AG20443 (cell line): ENCODE results near the gene SLC9C1.

Source experiments
- DNase-seq: peaks from one replicate; pipeline ENCODE4 v3.0.0; 2012; ENCODE audit warnings: low spot score, mixed read lengths

The SLC9C1 gene

DNA sequence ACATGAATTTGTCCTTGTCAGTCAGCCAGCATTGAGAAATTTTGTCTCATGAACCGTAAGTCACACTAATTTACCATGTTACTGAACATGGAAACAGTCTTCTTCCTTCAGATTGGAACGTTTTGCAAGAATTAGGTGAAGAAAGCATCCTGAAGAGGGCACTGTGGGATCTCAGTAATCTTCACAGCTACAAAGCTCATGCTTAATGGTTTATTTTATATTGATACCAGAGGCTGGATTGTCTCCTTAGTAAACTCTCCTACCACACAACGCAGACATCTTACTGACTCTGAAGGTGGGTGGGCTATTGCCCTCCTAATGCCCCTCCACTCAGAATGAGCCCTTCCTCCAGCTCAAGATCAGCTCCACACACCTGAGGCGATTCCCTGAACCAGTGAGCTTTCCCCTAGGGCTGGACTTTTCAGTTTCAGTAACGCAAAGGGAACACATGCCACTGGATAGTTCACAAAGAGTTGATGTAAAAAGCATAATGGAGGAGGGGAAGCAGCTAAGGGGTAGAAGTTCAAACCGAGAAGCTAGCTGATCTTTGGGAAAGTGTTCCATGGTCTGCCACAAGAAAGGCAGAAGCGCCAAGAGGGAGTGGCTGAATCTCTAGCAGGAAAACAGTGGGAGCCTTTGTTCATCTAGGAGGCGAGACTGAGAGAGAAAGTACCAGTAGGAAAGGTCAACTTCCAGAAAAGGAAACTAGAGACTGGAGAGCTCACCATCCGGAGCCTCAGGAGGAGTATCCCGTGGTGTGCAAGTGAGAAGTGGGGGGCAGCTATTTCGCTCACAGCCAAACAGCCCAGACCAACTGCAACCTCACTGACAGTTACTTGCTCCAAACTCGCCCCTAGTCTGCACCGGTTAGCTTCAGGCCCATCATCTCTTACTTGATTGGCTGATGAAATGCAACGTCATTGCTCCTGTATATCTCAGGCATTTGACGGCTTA is at the start of gene SLC9C1:
Gene SLC9C1, minus strand, starts transcription at position 849 of the 954 bp plus-strand sequence. CDS start 7,425 bp downstream, outside the sequence.
- peak; percentile 54 for DNase-seq

DNA sequence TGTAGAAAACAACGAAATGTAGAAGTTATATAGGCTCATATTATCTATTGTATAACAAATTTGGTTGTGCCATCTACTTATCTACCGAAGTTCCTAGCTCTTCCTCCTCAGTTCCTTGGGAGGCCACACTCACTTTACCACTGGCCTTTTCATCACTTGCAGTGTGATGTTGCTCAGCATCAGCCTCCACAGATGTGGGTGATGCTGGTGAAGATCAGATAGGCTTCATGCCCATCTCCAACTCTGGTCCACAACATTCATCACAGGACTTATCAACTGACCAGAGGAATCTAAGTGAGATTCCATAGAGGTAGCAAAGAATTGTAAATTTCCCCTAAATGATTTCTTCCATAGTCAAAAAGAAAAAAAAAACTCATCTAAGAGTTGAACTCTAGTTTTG is 47.4 kb upstream of the SLC9C1 start:
- no peak for DNase-seq

DNA sequence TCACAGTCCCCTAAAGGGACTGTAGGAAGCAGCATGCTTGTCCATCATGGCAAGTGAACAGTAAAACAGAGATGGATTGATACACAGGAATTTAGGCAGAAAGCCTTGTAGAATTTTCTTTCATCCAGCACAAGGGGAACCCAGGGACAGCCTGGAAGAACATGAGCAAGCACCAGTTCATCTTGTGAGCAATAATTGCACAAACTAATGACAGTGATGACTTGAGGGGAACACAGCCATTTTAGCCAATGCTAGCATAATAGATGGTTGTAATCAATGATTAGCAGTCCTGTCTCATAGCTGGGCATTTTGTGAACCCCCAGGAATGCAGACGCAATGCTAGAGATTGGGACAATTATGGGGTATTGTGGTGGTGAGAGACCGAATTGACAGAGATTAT is 45.6 kb upstream of the SLC9C1 start:
- no peak for DNase-seq

DNA sequence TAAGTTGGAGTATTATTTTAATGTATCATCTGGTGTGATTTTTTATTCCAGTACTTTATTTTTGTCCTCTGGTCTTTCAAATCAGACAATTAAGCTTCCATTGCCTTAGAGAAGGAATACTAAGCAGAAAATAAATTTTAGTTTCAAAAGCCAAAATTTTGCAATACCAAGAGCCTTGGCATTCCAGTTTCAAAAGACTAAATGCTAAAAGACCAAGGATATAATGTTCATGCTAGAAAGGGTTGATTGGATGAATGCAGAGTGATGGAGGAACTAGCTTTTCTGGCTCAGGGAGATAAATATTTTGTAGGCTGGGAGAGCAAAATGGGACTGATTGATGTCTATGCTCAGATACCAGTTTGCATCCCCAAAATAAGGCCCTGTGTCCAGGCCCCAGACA is 45.1 kb upstream of the SLC9C1 start:
- no peak for DNase-seq

DNA sequence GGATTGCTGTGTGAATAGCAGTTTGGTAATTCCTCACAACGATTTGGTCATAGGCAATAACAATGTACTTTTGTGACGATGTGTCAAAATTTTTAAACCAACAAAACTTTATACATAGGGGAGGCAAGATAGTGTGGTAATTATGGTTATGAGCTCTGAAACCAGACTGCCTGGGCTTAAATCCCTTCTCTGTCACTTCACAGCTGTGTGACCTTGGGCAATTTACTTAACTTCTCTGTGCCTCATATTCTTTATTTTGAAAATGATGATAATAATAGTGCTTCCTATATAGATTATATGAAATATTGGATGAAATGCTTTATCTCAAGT is 44.7 kb upstream of the SLC9C1 start:
- no peak for DNase-seq

DNA sequence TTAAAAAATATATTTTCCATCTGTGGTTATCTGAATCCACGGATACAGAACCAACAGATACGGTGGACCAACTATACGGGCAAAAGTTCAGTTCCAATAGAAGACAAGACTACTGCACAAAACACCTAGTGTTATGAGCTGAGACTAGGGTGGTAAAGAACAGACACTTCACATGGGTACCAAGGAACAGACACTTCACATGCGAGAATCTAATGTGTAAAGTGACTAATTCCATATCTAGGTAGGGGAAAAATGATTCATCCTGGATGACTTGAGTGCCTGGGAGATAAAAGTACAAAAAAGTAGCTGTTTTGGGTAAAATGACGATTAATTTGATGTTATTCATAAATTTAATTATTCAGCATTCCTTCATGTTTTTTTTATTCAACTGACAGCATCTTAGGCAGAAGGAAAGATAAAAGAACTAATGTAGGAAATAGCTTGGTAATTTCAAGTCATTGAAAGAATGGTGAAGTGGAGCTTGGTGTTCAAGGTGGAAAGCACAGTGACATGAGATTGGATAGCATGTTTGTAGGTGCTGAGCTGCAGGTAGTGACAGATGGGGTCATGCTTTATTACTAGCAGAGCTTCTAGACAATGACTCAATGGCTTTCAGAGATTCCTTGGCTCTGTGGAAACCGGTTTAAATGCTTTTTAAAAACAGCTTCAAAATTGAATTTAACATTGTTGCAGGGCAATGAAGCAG is 44.2 kb upstream of the SLC9C1 start:
- DNase-seq: no peak

DNA sequence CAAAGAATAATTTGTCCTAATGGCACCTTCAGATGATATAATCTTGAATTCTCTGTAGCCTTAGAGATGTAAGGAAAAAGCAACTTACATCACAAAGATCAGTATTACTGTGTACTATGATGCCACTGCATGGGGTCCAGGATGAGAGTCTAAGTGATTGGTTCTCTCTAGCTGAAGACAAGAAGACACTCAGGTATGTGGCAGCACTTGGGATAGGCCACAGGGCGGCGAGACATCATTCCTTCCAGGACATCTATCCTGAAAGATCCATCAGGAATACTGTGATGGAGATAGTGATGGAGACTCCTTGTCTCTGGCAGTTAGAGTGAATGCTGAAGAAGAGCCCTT is 41.4 kb upstream of the SLC9C1 start:
- DNase-seq: no peak

DNA sequence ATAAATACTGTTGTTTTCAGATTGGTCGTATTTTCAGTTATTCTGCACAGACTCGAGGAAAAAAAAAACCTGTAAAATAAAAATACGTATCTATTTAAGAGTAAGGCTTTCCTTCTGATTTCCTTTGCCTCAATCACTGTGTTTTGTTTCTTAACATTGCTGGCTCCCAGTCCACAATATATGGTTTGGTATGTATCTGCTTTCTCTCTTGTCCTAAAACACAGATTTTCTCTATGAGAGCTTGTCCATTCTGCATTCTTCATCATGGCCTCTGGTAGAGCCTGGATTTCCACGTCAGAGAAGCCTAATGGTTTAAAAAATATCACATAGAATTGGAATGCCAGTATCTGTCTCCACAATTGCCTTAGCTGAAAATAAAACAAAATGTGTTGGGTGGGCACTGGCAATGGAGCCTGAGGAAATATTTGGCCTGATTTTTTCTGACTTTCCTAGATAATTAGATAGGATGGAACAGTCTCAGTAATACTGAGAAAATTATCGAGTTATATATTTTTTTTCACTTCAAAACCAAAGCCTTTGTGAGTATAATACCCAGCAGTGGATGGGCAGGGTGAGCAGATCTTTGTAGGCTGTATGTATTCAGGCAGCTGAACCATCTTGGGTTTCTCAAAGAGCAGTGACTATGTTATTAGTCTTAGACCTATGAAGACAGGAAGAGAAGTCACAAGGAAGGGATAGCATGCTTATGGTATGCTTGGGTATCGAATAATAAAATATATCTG is 40.8 kb upstream of the SLC9C1 start:
- DNase-seq: no peak

DNA sequence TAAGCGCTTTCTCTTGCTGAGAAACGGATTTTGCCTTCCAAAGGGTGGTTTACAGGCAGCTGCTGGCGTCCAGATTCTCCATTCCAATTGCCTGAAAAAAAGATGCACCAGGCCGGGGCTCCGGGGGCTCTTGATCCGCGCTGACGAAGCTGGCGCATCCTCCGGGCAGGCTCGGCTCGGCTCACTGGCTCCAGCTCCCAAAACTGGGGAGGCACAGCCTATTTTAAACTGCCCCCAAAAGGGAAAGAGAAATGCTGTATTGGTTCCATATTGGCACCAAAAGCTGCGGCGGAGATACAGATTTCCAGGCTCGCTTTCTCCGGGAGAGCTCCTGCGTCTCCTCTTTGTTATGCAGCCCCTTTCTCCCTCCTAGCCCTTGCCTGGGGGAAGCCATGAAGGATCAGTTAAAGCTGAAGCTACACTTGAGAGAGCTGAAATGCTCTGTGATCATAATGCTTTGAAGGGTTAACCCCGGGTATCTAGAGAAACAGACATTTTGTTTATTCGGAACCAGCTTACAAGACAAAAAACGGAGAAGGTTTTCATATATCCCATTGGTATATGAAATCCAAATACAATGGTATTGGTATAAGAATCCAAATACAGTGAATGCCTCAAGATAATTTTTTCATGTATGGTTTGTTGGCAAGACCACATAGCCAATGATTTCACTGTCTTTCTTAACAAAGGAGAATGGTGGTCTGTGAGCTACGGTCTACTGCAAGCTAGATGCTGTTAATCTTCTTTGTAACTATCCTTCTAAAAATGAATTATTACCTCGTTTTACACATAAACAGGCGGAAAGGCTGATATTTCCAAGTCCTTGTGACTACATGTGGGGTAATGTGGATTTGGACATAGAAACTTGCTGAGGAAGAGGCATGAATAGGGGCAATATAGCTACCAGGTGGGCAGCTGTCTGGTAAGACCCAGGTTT is 39.6 kb upstream of the SLC9C1 start:
- no peak for DNase-seq

DNA sequence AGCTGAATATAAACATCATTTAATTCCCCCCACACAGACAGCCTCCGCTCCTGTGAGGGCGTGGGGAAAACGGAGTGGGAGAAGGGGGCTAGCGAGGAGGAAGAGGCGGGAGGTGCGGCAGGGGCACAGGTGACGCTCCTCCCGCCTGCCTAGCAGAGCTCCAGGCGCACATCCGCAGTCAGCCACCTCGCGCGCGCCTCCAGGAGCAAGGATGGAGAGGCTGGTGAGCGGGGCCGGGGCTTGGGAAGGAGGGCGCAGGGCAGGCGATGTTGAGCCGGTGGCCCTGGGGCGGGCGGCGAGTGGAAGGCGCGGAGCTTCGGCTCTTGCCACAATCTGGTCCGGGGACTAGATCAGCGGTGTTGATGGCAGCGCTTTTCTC is 39.0 kb upstream of the SLC9C1 start, which contains the start of gene CD200:
Gene CD200, plus strand, starts transcription at position 155 of the 379 bp plus-strand sequence. Its CDS starts 57 bp downstream, at position 212.
- DNase-seq: peak; percentile 28

DNA sequence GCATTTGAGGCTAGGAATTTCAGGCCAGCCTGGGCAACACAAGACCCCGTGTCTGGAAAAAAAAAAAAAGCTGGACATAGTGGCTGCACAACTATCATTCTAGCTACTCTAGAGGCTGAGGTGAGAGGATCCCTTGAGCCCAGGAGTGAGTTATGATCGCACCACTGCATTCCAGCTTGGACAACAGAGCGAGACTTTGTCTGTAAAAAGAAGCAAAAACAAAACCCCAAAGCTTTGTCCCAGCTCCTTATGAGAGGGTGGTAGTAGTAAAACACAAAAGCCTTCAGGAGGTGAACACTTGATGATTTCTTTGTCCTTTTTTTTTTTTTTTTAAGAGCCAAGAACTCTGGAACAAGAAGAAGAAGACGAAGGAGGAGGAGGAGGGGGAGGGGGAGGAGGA is 37.8 kb upstream of the SLC9C1 start:
- DNase-seq: no peak

DNA sequence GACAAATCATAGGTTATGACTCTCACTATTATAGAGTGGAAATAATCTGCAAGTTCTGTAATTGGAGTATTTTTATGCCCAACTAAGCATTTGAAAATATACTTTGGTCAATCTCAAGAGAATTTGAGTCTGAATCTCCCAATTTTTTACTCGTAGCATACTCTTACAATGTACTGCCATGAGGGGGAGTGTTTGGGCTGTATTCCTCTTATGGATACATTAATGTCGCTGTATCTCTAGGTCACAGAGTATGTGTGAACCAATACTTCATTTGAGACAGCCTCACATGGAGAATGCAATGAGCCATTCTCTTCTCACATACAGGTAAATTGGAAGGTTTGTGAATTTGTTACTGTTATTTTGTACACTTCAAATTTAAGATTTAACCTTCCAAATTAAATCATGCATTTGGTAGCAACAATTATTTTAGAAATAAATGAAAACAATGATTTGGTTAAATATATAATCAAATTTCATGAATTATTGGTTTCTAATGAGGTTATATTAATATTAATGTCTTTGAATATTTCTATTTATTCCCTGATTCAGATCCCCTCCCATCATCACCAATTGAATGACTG is 33.4 kb upstream of the SLC9C1 start:
- DNase-seq: peak; percentile 47

DNA sequence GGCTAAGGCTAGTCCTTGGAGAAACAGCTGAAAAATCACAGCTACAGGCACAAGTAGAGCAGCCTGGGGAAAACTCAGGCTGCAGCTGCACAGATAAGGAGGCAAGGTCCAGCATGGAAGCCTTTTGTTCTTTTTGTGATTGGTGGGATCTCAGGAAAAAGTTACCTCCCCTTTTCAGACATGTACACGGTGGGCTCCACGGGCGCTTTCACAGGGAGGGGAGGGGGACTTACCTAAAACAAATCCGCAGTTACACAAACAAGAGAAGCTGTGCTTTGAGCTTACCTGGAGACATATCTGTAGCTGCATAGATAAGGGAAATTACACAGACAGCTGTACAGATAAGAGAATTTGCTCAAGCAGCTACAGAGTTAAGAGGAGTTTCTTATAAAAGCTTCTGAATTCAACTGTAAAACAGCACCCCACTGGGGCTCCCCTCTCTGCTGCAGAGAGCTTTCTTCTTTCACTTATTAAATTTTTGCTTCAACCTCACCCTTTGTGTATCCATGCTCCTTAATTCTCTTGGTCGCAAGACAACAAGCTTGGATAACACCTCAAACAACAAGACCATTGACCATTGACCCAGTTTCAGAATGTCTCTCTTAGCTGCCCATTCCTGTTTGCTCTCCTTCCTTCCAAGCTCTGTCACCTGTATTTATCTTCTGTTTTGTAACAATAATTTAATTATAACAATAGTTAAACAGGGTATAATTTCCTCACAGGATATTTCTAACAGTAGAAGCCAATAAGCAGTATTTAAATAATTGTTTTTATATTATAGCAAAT is 28.0 kb upstream of the SLC9C1 start:
- DNase-seq: no peak

DNA sequence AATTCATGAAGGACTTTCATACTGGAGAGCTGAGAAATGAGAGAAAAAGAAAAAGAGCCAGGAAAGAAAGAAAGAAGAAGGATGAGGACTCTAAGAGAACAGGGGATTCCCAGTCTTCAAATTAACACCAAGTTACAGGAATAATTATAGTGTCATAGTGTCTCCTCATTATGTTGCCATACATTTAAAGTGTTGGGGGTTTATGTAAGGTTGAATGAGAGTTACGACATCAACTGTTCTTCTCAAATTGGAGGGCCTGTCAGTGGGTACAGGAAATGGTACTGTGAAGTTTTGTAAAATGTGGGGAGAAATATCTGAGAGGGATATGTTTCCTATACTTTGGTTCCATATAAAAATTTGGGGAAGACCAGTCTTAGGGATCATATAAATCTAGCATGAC is 26.7 kb upstream of the SLC9C1 start:
- no peak for DNase-seq

DNA sequence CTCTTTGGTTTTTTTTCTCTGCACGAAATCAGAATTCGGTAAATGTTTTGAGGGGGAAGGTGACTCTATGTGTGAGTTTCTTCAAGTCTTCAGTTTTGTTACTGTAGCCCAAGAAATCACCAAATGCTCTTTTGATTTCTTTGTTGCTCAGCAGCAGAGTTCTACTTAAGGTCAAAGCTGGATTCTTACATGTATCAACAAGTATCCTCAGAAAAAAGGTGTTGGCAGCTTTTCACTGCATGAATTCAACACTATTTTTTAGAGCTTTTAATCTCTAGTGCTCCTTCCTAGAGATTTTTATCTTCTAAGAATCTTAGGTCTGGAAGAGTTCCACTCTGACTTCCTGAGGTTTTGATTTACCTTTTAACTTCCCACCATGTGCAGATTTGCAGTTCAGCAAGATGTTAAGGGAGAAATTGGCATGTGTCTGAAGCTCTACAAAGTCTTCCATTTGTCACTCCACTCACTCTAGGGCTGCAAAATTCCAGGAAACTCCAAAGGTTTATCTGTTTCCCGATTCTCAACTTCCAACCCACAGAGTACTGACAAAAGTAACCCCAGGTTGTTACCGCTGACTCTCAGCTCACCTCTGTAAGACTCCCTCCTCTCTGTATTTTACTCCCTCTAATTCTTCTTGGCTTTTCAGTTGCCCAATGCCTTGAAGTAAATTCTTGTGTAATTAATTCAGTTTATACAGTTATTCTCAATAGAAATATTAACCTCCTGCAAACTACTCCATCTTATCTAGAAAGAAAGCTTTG is 25.7 kb upstream of the SLC9C1 start:
- no peak for DNase-seq

DNA sequence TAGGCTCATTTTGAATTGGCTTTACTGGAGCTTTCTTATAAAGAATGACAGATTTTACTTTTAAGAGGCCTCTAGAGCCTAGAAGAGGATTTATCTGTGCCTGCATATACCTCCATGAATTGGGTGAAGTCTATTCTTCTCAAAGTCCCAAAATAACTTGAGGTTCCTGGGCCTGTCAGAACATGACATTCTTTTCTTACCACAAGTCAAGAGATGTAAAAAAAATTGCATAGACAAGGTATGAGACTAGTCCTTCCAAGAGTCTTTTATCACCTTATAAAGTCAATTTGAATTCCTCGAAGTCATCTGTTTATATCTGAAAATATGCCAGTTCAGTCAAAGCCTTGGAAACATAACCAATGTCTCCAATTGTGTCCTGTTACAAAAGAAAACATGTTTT is 21.8 kb upstream of the SLC9C1 start:
- no peak for DNase-seq

DNA sequence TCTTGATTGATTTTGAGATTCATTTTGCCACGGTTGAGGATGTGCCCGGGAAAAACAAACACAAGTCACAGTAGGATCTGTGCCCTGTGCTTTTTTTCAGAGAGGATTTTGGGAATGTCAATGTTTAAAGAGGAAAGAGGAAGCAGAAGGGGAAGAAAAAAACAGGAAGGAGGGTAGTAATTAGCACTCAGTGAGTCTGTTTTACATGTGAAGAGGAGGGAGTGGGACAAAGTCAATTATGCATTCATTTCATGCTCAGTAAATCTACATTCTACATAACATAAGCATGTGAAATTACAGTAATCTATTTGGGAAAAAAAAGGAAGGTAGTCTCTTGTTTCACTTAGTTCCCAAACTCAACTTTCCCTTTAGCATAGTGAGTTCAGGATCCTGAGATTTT is 20.6 kb upstream of the SLC9C1 start:
- DNase-seq: no peak

DNA sequence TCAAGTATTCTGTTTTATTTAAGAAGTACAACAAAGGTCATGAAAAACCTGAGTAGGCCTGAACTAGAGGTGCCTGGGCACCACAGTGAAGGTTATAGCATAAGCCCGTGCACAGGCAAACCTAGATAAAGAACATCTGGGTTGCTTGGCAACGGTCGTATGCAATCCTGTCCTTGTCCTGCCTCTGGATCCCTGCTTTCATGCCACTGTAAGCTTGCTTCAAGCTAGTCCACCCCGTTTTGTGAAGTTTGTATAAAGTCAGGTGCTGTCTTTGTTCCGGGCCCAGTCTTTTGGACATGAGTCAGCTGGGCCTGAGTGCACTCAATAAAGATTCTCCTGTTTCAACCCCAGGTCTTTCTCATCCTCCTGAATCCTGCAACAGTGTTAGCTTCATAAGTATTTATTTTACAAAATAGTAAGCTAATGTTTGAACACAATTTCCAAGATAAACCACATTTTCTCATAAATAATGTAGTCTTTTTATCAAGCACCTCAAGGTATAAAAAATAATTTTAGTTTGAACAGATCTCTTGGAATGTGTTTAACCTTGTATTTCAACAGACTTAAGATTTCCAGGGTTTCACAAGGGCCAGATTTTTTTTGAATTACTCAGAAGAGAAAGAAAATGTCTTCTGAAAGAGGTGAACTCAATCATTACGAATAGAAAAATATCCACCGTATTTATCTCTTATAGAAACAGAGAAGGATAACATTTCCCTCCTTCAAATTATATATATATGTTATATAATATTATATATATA is 14.3 kb upstream of the SLC9C1 start:
- no peak for DNase-seq

DNA sequence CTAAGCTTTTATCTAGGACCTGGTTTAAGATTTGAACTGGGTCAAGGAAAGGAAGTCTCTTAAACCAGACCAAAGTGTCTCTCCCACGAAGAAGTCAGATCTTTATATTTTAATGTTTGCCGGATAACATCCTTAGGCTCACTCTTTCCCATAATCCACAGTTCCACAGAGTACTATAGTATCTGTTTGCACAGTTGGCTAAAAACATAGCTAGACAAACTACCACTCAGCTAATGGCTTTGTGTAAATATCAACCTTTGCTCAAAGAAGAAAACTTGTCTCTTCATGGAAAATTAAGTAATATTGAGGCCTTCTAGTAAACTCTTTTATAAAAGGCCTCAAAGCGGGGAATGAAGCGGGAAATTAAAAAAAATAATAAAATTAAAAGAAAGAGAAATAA is 13.5 kb upstream of the SLC9C1 start:
- no peak for DNase-seq
